NCI-H446 treated with DMSO at 0.1 percent for 48 hours (cell line): ENCODE measurements around the gene NEUROG1.

ENCODE experiments used
- DNase-seq: peaks from one replicate; lab custom pipeline; 2025; lab: John Stamatoyannopoulos, UW

NEUROG1 gene

DNA sequence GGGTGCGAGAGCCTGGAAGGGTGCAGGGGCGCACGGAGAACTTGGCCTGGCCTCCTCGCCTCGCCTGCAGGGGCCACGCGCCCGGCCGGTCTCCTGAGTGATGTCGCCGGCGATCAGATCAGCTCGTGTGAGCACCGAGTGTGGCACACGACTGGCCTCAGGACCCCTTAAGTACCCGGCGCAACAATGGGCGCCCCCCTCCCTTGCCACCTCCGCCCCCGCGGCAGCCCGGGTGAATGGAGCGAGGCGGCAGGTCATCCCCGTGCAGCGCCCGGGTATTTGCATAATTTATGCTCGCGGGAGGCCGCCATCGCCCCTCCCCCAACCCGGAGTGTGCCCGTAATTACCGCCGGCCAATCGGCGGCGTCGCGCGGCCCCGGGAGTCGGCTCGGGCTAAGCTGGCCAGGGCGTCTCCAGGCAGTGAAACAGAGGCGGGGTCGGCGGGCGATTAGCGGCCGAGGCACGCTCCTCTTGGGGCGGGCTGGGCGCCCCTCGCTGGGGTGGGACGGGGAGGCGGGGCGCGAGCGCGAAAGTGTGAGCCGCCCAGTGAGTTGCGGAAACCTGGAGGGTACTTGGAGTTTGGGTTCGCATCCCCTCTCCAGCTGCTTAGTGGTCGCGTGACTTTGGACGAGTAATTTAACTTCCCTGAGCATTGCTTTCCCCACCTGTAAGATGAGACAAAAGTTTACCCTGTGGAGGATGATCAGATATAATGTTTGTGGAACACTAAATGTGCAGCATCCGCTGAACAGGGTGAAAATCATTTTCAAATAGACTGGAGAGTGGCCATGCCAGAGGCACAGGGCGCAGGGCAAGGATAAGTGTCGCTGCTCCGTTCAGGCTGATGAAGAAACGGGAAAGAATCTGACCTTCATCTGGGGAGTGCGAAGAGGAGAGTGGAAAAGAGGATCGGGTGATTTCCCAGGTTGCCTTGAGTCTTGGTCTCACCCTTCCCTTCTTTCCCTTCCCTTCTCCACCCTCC, at the start of gene NEUROG1:
NEUROG1 (minus strand) TSS at position 145 of the 982 bp plus-strand sequence. CDS start 274 bp downstream, outside the sequence.
- DNase-seq, result no peak

DNA sequence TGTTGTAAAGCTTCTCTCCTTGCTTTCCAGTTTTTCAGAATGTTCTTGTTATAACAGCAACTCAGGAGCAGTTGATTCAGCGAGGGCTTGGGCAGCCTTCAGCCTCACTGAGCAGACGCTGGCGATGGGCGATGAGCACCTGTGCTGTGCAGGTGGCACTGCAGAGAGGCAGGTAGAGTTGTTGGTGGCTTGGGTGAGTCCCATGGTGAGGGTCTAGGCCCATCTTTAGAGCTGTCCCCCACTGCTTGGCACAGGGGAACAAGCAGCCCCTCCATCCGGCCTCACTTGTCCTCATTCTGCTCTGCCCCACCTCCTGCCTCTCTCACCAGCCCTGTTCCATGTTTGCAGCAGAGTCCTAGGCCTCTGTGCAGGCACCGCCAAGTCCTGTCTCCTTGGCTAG, 49.2 kb upstream of the NEUROG1 start:
- DNase-seq, result no peak

GRCh38 chr5:135584276-135584675, 48.5 kb upstream of the NEUROG1 start:
- DNase-seq, result no peak

GRCh38 chr5:135582099-135582781, 46.5 kb upstream of the NEUROG1 start:
- DNase-seq, result no peak

DNA sequence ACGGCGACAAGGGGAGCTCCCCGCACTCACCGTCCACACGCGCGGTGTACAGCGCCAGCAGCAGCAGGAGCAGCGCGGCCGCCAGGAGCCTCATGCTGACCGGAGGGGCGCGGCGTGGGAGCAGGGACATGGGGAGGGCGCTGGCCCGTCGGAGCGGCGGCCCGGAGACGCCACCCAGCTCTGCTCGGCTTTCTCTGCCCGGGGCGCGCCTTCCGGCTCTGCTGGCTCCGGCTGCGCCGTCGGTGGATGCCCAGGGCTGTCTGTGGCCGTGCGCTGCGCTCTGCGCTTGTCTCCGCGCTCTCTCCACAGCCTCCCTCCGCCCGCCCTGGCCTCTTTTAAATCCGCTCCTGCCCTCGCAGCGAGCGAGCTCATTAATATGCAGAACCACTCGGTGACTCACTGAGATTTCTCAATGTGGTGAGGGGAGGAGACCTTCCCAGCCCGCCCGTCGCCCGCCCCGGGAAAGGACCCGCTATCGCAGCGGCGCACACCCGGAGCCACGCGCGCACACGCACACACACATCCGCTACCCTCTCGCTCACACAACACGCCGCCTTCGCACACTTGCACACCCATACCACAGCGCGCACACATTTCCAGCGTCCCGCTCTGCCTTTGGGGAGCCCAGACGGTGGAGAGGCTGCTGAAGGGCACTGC, 43.0 kb upstream of the NEUROG1 start, which contains the start of gene CXCL14:
CXCL14 (minus strand) TSS at position 307 of the 657 bp plus-strand sequence; CDS start at position 94, 213 bp downstream.
- no peak for DNase-seq

GRCh38 chr5:135578305-135578684, 42.5 kb upstream of the NEUROG1 start:
- DNase-seq, result no peak

- no peak for DNase-seq
Measured at GRCh38 chr5:135577421-135577820, 41.7 kb upstream of the NEUROG1 start.

GRCh38 chr5:135576075-135576599, 40.4 kb upstream of the NEUROG1 start:
- DNase-seq, result no peak

DNA sequence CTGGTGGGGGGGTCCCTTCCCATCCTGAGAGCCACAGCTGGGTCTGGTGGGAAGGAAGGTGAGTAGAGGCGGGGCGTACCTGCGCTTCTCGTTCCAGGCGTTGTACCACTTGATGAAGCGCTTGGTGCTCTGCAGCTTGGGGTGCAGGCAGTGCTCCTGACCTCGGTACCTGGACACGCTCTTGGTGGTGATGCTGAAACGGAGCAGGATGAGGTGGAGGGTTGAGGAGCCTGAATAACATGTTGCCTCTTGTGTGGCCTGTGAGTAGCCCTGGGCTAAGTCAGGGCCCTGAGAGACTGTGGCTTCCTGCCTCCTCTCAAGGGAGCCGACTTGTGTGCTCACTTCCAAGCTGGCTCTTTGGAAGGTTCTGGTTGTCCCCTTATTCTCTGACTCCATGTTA, 38.7 kb upstream of the NEUROG1 start:
- DNase-seq, result no peak

- no peak for DNase-seq
Measured at GRCh38 chr5:135571902-135572301, 36.1 kb upstream of the NEUROG1 start.

DNA sequence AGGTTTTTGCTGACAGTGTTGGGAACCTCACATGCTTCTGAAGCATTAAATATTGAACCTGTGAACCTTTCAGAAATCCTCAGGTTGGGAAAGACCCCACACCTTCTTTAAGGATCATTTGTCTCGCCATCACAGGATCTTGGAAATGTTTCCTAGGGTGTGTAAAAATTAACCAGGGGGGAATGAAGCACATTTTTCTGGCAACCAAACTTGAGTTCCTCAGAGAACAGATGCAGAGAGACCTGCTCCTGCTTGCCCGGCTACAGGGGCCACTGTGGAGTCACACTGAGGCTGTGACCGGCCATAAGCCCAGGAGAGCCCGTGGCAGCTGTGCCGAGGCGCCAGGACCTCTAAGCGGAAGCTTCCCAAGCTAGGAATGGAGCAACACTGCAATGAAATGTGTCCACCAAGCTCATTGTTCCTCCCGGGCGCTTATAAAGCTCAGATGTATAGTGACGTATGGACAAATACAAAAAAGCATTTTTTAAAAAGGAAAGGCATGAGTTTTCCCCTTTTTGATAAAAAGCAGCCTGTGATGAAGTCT, 35.4 kb upstream of the NEUROG1 start:
- DNase-seq, result no peak

DNA sequence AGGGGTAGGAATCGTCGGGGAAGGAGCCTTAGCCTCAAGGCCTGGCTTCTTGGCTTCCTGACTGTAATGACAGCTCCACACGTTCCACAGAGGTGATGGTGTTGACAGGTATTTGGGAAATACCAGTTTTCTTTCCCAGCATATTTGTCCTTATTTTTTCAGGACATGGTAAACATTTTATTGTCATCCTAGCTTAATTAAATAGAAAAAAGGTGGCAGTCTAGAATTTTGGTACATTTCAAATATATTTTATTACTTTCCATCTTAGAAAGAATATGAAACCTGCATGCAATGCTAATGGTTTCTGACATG, 34.6 kb upstream of the NEUROG1 start:
- DNase-seq, result no peak

DNA sequence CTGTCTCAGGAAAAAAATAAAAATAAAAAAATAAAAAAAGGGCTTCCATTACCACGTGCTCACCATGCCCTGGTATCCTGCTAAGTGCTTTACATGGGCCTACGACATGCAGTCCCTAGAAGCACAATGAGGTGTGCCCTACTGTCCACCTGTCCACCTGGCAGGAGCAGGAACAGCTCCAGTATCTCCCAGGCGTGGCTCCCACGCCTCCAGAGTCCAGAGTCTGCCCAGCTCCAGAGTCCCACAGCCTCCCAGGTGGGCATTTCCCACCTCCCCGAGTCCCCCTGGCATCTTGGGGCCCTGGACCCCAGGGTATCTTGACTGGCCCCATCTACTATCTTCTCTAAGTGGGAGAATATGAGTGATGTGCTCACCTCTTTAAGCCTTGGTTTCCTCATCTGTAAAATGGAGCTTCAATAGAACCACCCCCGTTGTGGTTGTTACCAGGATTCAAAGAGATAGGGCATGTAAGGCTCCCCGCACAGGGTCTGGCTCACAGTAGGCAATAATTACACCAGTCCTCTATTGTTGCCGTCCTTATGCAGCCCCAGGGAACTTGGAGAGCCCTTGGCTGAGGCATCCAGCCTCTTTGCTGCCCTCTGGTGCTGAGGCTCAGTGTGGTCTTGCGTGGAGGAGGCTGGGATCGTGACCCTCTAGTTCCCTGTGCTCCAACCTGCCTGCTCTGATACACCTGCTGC, 34.1 kb upstream of the NEUROG1 start:
- no peak for DNase-seq

DNA sequence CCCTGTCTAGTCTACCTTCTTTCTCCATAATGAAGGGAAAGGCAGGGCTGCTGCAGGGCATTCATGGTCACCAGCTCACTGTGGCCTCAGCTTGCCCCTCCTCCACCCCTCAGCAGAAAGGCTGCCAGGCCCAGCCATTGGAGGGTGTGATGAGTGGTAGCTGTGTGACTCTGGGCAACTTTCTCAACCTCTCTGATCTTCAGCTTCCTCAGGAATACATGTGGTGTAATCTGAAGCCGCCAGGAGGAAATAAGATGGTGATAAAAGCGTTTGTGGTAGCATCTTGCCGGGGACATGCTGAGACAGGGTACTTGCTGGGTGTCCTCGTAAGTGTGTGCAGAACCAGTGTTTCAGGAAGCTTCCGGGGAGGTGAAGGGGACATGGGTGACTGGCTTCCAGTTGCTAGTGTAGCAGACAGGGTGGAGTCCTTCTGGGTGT, 33.2 kb upstream of the NEUROG1 start:
- no peak for DNase-seq

DNA sequence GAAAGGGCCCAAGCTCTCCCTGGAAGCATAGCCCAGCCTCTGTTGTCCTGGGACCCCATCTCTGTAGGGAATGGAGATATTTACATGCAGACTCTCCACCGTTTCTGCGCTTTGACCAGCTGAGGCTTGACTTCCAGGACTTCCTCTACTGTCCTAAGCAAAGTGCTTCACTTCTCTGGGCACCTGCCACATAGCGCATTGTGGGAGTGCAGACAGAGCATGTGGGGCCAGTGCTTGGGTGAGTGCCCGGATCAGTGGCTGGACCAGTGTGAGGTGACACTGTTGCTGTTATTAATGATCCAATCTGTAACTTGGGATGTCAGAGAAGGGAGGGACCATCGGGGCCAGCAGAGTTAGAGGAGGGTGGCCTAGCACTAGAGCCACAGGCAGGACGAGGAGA, 32.5 kb upstream of the NEUROG1 start:
- no peak for DNase-seq

- no peak for DNase-seq
Measured at GRCh38 chr5:135567661-135568060, 31.9 kb upstream of the NEUROG1 start.

- DNase-seq, result no peak
Measured at GRCh38 chr5:135566422-135567400, 30.9 kb upstream of the NEUROG1 start.

DNA sequence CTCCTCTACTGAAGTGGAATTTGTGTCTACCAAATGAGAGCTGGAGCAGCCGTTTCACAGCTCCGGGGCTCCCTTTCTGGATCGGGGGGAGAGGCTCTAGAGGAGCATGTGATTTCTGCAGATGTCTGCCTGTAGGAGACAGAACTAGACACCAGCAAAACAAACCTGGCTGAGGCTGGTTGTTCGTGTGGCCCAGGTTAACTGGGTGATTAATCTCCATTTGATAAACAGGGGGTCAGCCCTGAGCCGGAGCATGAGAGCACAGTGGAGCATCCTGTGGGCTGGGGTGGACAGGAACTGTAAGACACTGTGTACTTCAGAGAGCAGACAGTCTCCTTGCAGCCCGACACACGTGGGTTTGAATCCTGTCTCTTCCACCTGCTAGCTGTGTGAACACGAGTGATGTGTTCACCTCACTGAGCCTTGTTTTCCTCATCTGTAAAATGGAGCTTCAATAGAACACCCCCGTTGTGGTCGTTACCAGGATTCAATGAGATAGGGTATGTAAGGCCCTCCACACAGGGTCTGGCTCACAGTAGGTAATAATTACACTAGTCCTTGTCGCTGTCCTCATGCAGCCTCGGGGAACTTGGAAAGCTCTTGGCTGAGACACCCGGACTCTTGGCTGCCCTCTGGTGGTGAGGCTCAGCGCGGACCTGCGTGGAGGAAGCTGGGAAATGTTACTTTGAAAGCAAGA, 30.1 kb upstream of the NEUROG1 start:
- DNase-seq, result peak; percentile 7

DNA sequence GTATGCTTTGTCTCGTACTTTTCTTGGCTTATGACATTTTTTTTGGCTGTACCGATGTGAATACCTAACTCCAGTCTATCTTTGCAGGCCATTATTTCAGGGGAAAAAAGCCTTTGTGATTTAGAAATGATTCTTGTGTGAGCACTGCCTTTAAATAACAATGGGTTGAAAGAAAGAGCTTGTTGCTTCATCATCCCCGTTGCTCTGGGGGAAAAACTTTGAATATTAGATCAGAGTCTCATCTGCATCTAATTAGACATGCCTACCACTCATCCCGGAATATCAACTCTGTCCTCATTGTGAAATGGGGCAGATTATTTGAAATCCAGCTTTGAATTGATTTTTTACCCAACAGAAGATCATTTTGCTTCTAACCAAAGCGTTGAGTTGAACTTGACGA, 29.5 kb upstream of the NEUROG1 start:
- DNase-seq, result no peak

DNA sequence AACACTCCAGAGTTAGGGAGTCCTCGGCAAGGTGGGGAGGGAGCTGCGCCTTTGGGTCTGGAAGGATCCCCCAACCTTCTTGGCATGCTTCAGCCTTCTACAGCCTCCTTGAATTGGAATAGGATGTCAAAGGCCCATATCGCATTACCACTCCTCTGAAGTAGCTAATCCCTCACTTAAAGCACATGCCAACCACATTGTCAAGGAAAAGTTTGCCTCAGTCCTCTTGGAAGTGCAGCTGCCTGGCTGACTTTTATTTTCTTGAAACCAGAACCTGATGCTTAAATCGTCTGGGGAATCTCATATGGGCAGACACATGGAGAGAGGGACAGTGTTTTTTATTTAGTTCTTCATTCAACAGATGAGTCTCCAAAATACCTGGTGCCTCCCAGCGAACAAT, 28.6 kb upstream of the NEUROG1 start:
- no peak for DNase-seq
